GM12892 (cell line): ENCODE data around the gene PKHD1.

Experiments
- DNase-seq: peaks from one replicate; pipeline ENCODE4 v3.0.0; 2011; ENCODE audit not compliant: insufficient read length
- FAIRE-seq: peaks from 2 replicates; lab custom pipeline; 2011; peaks lifted over from hg19 to GRCh38; lab: Jason Lieb, UNC
- POLR2A ChIP-seq: IDR thresholded peaks from 2 replicates; pipeline ENCODE4 v1.6.1; 2011; ENCODE audit warnings: low read depth, low read length, control low read depth
- POLR2AphosphoS5 ChIP-seq: IDR thresholded peaks from 2 replicates; pipeline ENCODE4 v1.6.1; 2011; ENCODE audit warnings: low read depth, low read length, control low read depth
- TAF1 ChIP-seq: IDR thresholded peaks from 2 replicates; pipeline ENCODE4 v1.6.1; 2011; ENCODE audit warnings: low read depth, mild to moderate bottlenecking, control low read depth, low read length, borderline replicate concordance

PKHD1 gene

GRCh38 chr6:51570168-51570921 lies 517.1 kb downstream of the PKHD1 start:
- TF ChIP-seq POLR2AphosphoS5 (no peak), POLR2A (no peak), TAF1 (no peak)
- DNase-seq (no peak), FAIRE-seq (no peak)

GRCh38 chr6:51569594-51569993 lies 517.8 kb downstream of the PKHD1 start:
- no peak for TF ChIP-seq POLR2AphosphoS5
- TF ChIP-seq TAF1: no peak
- TF ChIP-seq POLR2A: no peak
- no peak for FAIRE-seq
- DNase-seq: no peak

- FAIRE-seq (no peak), DNase-seq (no peak)
- no peak for TF ChIP-seq TAF1
- no peak for TF ChIP-seq POLR2A
Measured at GRCh38 chr6:51568771-51569170, 518.6 kb downstream of the PKHD1 start.

- FAIRE-seq: no peak
- TF ChIP-seq POLR2AphosphoS5 (no peak), POLR2A (no peak), TAF1 (no peak)
Measured at GRCh38 chr6:51565472-51565871, 521.9 kb downstream of the PKHD1 start.

More at GRCh38 chr6:51565472-51565871, 521.9 kb downstream of the PKHD1 start:
- no peak for DNase-seq
